SK-N-SH (cell line): ENCODE results near the gene POU4F2.

Source experiments
- TEAD4 ChIP-seq: IDR thresholded peaks from 2 replicates; pipeline ENCODE4 v1.4.0; 2012; ENCODE audit warnings: mild to moderate bottlenecking, borderline replicate concordance; ENCODE audit not compliant: insufficient read depth
- TF ChIP-seq, protein P1 (sequence below): fragments of 200-600 bp; sonication (generic); IDR thresholded peaks from 2 replicates; pipeline ENCODE4 v1.6.1; 2017; ENCODE audit warnings: antibody characterized with exemption, mild to moderate bottlenecking, moderate library complexity

DNA sequence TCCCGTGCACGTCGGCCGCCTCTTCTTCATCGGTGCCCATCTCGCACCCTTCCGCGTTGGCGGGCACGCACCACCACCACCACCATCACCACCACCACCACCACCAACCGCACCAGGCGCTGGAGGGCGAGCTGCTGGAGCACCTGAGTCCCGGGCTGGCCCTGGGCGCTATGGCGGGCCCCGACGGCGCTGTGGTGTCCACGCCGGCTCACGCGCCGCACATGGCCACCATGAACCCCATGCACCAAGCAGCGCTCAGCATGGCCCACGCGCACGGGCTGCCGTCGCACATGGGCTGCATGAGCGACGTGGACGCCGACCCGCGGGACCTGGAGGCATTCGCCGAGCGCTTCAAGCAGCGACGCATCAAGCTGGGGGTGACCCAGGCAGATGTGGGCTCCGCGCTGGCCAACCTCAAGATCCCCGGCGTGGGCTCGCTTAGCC lies 1.4 kb downstream of the POU4F2 start:
- TF ChIP-seq, protein P1, sequence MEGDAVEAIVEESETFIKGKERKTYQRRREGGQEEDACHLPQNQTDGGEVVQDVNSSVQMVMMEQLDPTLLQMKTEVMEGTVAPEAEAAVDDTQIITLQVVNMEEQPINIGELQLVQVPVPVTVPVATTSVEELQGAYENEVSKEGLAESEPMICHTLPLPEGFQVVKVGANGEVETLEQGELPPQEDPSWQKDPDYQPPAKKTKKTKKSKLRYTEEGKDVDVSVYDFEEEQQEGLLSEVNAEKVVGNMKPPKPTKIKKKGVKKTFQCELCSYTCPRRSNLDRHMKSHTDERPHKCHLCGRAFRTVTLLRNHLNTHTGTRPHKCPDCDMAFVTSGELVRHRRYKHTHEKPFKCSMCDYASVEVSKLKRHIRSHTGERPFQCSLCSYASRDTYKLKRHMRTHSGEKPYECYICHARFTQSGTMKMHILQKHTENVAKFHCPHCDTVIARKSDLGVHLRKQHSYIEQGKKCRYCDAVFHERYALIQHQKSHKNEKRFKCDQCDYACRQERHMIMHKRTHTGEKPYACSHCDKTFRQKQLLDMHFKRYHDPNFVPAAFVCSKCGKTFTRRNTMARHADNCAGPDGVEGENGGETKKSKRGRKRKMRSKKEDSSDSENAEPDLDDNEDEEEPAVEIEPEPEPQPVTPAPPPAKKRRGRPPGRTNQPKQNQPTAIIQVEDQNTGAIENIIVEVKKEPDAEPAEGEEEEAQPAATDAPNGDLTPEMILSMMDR: no peak
- TF ChIP-seq TEAD4: no peak
